HL-60/S4 treated with retinoic acid at 250 ng/mL for 4 days and 3 days (cell line): ENCODE data around the gene GIPC3.

ENCODE experiments used
- in situ Hi-C: fragments of 300-500 bp; cut with MboI; formaldehyde crosslinking; loops from 2 replicates; pipeline ENCODE4 v1.7.0; 2022; ENCODE audit warnings: low sequenced_read_pairs

Gene GIPC3

DNA sequence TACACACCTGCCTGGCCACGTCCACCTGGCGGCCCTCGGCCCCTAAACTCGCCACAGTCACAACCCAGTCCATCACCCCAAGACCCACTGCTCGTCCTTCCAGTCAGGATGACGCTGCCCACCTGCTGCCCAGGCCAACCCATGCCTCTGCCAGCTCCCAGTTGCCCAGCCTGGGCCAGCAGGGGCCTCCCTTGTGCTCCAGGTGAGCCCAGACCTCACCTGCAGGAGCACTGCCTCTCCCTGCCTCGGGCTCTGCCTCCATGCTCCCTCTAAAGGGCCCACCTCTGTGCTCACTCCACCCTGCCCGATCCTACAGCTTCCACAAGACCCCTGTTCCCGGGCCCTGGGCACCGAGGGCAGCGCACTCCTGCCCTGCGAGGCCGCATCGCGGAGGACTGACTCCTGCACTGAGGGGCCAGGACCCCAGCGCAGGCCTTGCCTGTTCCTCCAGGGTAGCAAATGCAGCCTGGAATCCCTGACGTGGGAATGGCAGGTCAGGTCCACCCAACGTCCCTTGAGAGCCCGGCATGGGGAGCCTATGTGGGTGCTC lies 49.3 kb downstream of the GIPC3 start:
- in situ Hi-C loops: no loop called here

DNA sequence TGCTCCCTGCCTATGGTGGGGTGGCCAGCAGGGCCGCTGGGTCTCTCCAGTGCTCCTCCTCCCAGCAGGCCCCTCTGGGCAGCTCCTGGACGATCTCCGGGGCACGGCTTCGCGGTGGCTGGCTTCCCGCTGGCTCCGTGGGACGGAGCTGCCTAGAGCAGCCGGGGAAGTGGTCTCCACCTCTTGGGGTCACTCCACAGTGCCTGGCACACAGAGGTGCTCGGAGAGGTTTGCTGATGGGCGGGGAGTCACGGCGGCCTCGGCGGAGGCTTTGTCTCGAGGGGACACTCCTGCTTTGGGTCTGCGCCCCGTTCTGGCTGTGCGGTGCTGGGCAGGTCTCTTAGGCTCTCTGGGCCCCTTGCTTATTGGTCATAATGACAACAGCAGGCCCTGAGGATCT lies 51.2 kb downstream of the GIPC3 start:
- in situ Hi-C loops: no loop called here

DNA sequence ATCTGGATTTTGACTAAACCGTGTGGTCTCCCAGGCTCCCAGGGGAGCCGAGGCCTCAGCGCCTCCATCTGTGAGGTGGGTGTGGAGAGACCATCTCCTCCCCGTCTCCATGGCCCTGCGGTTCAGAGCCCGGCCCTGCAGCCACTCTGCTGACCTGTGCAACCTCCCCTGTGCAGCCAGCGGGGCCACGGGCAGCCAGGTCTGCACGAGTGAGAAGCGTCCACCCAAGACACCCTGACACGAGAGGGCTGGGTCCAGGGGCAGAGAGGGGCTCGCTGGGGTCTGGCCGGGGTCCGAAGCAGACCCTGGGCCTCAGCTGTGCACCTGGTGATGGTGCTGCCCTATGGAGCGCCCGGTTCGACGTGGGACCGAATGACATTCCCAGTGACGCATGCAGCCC lies 51.7 kb downstream of the GIPC3 start:
- in situ Hi-C loops: no loop called here

DNA sequence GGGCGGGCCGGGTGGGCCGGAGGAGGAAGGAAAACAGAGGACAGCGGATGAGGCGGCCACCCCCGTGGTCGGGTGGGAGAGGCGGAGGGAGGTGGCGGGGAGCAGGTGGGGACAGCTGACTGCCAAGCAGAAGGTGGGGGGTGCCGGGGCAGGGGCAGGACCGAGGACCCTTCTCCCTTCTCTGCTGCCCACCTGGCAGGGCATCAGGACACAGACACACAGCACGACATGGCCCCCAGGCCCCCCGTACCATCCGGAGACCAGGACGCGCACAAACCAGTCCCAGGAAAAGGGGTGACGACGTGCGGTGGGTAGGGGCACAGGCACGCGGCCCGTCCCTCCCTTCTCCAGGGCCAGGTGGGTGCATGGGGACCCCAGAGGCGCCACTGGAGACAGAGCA lies 52.3 kb downstream of the GIPC3 start:
- in situ Hi-C loops: no loop called here

DNA sequence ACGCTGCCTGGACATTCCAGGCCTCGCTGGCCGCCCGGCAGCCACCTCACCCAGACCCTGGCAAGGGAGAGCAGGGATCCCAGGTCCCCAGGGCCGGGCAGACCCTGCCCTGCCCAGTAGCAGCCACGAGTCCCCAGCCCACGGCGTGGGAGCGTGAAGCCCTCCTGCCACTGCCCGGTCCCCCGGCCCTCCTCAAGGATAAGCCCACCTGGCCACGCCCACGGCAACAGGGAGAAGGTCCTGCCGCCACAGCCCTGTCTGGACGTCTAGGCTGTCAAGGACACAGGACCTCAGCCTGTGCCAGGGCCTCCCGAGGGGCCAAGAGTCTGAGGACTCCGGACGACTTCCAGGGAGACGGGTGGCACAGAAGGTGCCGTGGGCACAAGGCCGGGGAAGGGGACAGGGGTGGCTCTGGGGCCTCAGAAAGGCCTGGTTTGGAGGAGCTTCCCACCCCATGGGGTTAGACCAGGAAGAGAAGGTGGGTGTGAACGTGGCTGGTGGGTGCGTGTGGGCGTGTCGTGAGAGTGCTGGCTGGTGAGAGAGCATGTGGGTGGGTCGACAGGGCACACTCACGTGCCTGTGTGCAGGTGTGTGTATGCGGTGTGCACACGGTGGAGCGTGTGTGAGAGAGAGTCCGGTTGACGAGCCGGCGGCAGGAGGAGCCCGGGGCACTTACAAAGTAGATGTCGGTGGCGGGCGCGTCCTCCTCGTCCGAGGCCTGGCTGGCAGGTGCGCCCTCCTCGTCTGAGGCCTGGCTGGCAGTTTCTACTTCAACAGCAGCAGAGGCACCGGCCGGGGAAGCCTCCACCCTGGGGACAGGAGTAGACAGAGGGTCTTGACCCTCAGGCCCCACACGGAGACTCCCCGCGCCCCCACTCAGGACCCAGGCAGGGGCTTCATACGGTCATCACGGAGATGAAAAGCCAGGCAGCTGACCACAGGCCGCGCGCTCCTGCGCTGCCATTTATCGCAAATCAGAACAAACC lies 53.2 kb downstream of the GIPC3 start:
- in situ Hi-C loops: no loop called here

DNA sequence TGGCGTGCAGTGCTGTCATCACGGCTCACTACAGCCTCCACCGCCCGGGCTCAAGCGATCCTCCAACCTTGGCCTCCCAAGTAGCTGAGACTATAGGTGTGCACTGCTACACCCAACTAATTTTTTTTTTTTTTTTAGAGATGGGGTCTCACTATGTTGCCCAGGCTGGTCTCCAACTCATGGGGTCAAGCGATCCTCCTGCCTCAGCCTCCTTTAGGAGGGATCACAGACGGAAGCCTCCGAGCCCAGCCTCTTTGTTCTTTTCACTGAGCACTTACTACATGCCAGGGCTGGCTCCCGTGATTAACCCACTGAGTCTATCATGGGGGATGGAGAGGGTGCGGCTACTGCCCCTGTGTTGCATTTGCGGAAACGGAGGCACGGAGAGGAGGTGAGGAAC lies 54.2 kb downstream of the GIPC3 start:
- in situ Hi-C loops: no loop called here

DNA sequence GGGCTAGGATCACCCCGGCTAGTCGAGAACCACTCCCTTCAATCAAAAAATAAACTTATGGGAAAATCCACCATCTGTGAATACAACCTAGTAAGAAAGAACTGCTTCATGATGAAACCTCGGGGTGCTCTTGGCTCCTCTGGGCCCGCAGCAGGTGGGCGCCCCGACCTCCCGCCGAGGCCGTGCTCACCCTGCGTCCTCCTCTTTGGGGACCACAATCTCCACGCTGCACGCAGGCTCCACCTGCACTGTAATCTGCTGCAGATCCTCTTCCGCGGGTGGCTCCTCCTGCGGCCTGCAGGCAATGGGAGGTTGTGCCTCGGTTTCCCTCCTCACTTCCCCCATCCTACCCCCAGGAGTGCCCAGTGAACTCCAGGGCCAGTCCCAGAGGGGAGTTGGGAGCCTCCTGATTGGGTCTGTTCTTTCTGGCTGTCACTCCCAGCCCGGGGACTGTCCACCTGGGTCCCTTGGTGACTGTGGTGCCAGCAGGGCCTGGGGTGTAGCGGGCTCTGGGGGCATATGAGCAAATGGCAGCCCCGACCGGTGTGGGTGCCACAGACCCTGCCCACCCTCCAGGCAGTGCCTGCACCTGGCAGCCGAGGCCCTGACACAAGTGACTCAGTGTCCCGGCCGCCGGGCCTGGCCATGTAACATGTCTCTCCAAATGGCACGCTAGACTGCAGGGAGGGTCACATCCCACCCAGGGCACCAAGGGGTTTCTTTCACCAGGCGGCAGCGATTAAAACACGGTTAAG lies 56.4 kb downstream of the GIPC3 start:
- in situ Hi-C loops: no loop called here

DNA sequence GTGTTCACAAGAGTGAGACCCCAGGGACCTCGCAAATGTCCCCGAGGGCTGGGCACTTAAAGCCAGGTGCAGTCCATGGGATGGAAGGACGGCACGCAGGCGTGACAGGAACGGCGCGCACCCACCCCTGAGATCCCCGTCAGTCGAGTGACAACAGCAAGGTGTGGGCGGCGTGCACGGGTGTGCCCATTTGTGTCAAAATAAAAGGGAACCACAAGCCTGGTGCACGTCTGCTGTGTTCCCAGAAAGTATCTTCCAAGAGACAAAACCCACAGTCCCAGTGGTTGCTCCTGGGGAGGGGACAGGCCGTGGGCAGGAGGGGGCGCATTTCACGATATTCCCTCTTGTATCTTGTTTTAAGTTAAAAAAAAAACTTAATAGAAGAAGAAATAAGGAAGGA lies 57.0 kb downstream of the GIPC3 start:
- in situ Hi-C loops: no loop called here
